Prostate gland (tissue), 2 donors: Measurements from ENCODE around the gene OSBP2.

Source experiments
- POLR2A ChIP-seq: fragments of 450-650 bp; IDR thresholded peaks from one replicate; pipeline ENCODE4 v1.6.1; 2016; ENCODE audit warnings: antibody characterized with exemption, mild to moderate bottlenecking
- TF ChIP-seq, protein P1 (sequence below), 4 experiments: fragments of 200-600 bp in 2 of 4; fragments of 450-650 bp in 2 of 4; sonication (generic) in 2 of 4; IDR thresholded peaks; 1 replicate in 3 of 4; 2 replicates in 1 of 4; pipeline ENCODE4 v1.5.1; 2016 to 2019; ENCODE audit warnings: antibody characterized with exemption in 4 of 4, mild to moderate bottlenecking in 2 of 4, moderate library complexity in 2 of 4

DNA sequence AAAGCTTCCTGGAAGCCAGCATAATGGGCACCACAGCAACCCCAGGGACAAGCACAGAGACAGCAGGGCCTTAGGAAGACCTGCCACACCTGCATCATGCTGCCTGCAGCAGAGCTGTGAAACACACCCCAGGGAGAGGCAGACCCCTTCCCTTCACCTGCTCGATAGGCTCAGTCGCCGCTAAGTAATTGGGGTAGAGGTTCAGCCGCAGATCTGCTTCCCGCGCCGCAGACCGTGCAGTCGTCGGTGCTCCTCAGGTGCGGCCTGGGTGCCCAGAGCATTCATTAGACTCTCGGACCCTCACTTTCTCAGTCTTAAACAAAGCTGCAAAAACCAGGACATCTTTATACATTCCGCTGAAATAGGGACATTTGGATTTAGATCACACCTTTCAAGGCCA lies 29.9 kb upstream of the OSBP2 start:
- TF ChIP-seq, protein P1, sequence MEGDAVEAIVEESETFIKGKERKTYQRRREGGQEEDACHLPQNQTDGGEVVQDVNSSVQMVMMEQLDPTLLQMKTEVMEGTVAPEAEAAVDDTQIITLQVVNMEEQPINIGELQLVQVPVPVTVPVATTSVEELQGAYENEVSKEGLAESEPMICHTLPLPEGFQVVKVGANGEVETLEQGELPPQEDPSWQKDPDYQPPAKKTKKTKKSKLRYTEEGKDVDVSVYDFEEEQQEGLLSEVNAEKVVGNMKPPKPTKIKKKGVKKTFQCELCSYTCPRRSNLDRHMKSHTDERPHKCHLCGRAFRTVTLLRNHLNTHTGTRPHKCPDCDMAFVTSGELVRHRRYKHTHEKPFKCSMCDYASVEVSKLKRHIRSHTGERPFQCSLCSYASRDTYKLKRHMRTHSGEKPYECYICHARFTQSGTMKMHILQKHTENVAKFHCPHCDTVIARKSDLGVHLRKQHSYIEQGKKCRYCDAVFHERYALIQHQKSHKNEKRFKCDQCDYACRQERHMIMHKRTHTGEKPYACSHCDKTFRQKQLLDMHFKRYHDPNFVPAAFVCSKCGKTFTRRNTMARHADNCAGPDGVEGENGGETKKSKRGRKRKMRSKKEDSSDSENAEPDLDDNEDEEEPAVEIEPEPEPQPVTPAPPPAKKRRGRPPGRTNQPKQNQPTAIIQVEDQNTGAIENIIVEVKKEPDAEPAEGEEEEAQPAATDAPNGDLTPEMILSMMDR (IDR thresholded peaks at IDR 0.05) = no peak
- no peak for TF ChIP-seq POLR2A
